Measurements from ENCODE around the gene TSC1. TPM values are rescaled to one million over a fixed set of nuclear protein-coding genes. Genes with fewer than 3 reads are reported as not detected.

The TSC1 gene
- total and polyA plus RNA-seq, 2 experiments from 2014 or later, result 18.8 to 22.4 TPM

DNA sequence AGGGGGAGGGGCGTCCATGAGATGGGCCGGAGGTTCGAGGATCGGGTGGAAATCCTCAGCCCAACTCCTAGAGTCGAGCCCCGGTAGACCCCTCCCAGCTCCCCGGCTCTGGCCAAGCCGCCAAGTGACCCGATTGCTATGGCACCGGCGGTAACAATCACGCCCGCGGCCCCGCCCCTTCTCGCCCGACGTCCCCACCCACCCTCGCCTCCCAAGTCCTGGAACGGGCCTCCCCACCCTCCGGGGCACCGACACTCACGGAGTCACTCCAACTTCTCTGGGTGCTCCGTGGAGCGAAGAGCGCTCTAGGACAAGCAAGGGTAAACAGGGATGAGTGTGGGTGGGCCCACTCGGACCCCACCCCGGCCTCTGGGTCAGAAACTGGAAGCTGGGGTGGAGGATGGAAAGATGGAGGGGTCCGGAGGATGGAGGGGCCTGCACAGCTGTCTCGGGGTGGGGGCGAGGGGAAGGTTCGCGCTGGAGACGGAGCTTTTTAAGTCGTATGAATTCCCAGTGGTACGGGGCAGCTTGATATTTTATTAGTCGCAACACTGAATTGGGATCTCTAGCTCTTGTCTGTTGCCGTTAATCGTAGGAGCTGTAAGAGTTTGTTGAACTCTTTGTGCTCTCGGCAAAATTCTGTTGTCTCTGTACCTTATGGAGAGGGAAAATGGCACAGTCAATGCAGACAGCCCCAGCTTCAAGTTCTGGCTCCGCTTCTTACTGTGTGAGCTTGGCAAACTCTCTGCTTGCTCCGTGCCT is 65.5 kb downstream of the TSC1 start, which contains the start of gene SPACA9:
TSS of gene SPACA9 (plus strand) at position 204 of the 762 bp plus-strand sequence. CDS start 5,050 bp downstream, outside the sequence.
- peak; percentile 87 for DNase-seq
- 7 to 11% methylated on average over 28 to 42 of the region's 42 CpGs for WGBS, 2 experiments (ENCODE audit: low coverage in 1 of 2, low lambda C conversion rate in 2 of 2, missing lambda C conversion rate in 2 of 2)
- H3K9me2 ChIP-seq (ENCODE audit: insufficient read depth), result no peaks in the 10 kb centered on the region
- peak within 1 kb of the TSS; percentile 91 for H3K4me2 ChIP-seq (ENCODE audit: unreplicated experiment)
- peak within 1 kb of the TSS; percentile 67 for H3K27ac ChIP-seq
- no peaks in the 10 kb centered on the region for H4K20me1 ChIP-seq (ENCODE audit: insufficient read depth)
- peaks cover 12% of the 10 kb centered on the region; the same call in 1 of the 2 replicates for H3F3A ChIP-seq (ENCODE audit: insufficient read depth)
- no peaks in the 10 kb centered on the region for H3K36me3 ChIP-seq (ENCODE audit: low read depth)
- peak within 1 kb of the TSS; percentile 94 for H2AFZ ChIP-seq
- in situ Hi-C loops (cut with MboI), result no loop called here
- H3K79me2 ChIP-seq (ENCODE audit: insufficient read depth), result no peaks in the 10 kb centered on the region
- H3K9ac ChIP-seq, result peak within 1 kb of the TSS; percentile 98
- no peaks in the 10 kb centered on the region for H3K9me3 ChIP-seq (ENCODE audit: low read depth)
- H3K4me3 ChIP-seq, result peak within 1 kb of the TSS; percentile 97
- no peaks in the 10 kb centered on the region for H3K27me3 ChIP-seq (replicated peaks; ENCODE audit: insufficient read depth)
- no peaks in the 10 kb centered on the region for H3K4me1 ChIP-seq (ENCODE audit: insufficient read depth)
- TF ChIP-seq EZH2 (IDR thresholded peaks at IDR 0.05; ENCODE audit: insufficient read depth, poor library complexity, severe bottlenecking), result no peak
- TF ChIP-seq EZH2phosphoT487 (IDR thresholded peaks at IDR 0.05; ENCODE audit: insufficient read depth, low read depth), result no peak

DNA sequence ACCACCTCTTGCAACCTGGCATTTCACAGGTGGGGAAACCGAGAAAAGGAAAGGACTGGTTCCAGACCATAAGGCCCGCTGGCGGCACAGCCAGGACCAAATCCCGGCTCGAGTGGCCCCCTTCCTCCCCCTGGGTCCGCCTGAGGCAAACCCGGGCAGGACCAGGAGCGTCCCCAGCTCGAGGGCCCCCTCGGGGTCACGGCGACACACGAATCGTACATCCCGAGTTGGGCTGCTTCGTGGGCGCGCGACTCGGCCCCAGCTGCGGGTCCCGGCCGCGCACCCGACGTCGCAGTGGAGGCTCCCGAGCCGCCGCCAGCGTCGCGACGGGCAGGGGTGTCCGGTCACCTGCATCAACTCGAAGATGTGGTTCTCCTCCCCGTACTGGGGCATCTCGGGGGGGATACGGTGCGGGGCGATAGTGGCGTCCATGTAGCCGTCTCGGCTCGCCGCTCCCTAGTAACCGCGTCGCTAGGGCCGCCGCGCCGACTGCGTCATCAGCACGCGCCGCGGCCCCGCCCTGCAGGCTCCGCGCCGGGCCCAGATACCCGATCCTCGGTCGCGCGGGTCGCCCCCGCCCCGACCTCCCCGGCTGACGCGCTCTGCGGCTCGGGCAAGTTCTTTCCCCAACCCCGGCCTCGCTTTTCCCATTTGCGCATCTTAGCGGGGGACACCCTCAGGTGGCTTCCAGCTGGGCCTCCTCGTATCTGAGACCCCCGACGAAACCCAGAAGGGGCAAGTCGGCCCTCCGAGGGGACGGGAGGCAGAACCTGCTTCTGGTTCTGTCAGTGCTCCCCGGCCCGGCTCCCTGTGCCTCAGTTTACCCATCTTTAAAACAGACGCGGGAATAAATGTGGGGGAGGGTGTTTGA is 66.4 kb downstream of the TSC1 start, which contains the start of gene AK8:
TSS of gene AK8 (minus strand) at position 461 of the 871 bp plus-strand sequence. CDS start at position 432, 29 bp downstream.
- in situ Hi-C loops (cut with MboI), result no loop called here
- peak; percentile 90 for DNase-seq
- peak within 1 kb of the TSS; percentile 97 for H3K4me3 ChIP-seq
- H3K4me1 ChIP-seq (ENCODE audit: insufficient read depth), result no peaks in the 10 kb centered on the region
- TF ChIP-seq EZH2 (IDR thresholded peaks at IDR 0.05; ENCODE audit: insufficient read depth, poor library complexity, severe bottlenecking) (no peak), EZH2phosphoT487 (IDR thresholded peaks at IDR 0.05; ENCODE audit: insufficient read depth, low read depth) (no peak)
- H2AFZ ChIP-seq, result peak within 1 kb of the TSS; percentile 94
- peak within 1 kb of the TSS; percentile 67 for H3K27ac ChIP-seq
- H3K9me2 ChIP-seq (ENCODE audit: insufficient read depth), result no peaks in the 10 kb centered on the region
- H4K20me1 ChIP-seq (ENCODE audit: insufficient read depth), result no peaks in the 10 kb centered on the region
- peak within 1 kb of the TSS; percentile 98 for H3K9ac ChIP-seq
- no peaks in the 10 kb centered on the region for H3K79me2 ChIP-seq (ENCODE audit: insufficient read depth)
- no peaks in the 10 kb centered on the region for H3K27me3 ChIP-seq (replicated peaks; ENCODE audit: insufficient read depth)
- H3F3A ChIP-seq (ENCODE audit: insufficient read depth), result peaks cover 12% of the 10 kb centered on the region; the same call in 1 of the 2 replicates
- 1 to 2% methylated on average over 59 to 71 of the region's 89 CpGs for WGBS, 2 experiments (ENCODE audit: low coverage in 1 of 2, low lambda C conversion rate in 2 of 2, missing lambda C conversion rate in 2 of 2)
- H3K4me2 ChIP-seq (ENCODE audit: unreplicated experiment), result peak within 1 kb of the TSS; percentile 91
- H3K9me3 ChIP-seq (ENCODE audit: low read depth), result no peaks in the 10 kb centered on the region
- no peaks in the 10 kb centered on the region for H3K36me3 ChIP-seq (ENCODE audit: low read depth)

DNA sequence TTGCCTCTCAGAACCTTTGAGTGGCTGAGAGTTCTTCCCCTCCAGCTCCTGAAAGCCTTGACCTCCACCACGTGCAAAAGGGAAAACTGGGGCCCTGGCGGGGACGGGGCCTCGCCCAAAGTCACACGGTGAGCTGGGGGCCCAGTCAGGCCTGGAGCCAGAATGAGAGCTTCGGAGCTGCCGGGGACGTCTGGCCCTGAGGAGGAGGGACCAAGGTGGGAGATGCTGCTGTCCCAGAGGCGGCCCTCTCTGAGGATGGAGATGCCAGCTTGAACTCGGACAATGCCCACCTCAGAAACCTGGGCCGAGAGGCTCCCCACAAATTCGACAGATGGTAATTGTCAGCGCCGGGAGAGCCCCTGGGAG is 67.0 kb downstream of the TSC1 start:
- in situ Hi-C loops (cut with MboI), result no loop called here
- Histone ChIP-seq H3K4me1 (ENCODE audit: insufficient read depth) (no peaks in the 10 kb centered on the region), H3K79me2 (ENCODE audit: insufficient read depth) (no peaks in the 10 kb centered on the region), H3K4me2 (ENCODE audit: unreplicated experiment) (peak overlapping the region; percentile 91), H3K36me3 (ENCODE audit: low read depth) (no peaks in the 10 kb centered on the region), H3K9me3 (ENCODE audit: low read depth) (no peaks in the 10 kb centered on the region), H3K9me2 (ENCODE audit: insufficient read depth) (no peaks in the 10 kb centered on the region), H2AFZ (peak overlapping the region; percentile 94), H3K9ac (peak overlapping the region; percentile 98), H3K27ac (no peak overlapping the region), H3K27me3 (replicated peaks; ENCODE audit: insufficient read depth) (no peaks in the 10 kb centered on the region), H4K20me1 (ENCODE audit: insufficient read depth) (no peaks in the 10 kb centered on the region), H3K4me3 (peak overlapping the region; percentile 97), H3F3A (ENCODE audit: insufficient read depth) (peaks cover 12% of the 10 kb centered on the region; the same call in 1 of the 2 replicates)
- no peak for TF ChIP-seq EZH2phosphoT487 (IDR thresholded peaks at IDR 0.05; ENCODE audit: insufficient read depth, low read depth)
- TF ChIP-seq EZH2 (IDR thresholded peaks at IDR 0.05; ENCODE audit: insufficient read depth, poor library complexity, severe bottlenecking), result no peak
- DNase-seq, result no peak
- WGBS, 2 experiments (ENCODE audit: low coverage in 1 of 2, low lambda C conversion rate in 2 of 2, missing lambda C conversion rate in 2 of 2), result 31 to 32% methylated on average over 14 of the region's 14 CpGs

DNA sequence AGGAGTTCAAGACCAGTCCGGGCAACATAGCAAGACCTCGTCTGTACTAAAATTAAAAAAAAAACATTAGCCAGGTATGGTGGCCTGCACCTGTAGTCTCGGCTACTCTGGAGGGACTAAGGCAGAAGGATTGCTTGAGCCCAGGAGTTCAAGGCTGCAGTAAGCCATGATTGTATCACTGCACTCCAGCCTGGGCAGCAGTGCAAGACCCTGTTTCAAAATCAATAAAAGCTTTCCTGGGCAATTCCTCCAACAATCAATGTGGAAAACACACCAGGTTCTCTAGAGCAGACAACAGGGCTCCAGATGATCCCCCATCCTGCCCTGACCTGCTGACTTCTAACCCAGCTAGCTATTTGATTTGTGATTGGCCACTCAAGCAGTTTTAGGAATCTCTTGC is 67.6 kb downstream of the TSC1 start:
- Histone ChIP-seq H3K4me2 (ENCODE audit: unreplicated experiment) (no peak overlapping the region), H3F3A (ENCODE audit: insufficient read depth) (peaks cover 12% of the 10 kb centered on the region; the same call in 1 of the 2 replicates), H3K9me3 (ENCODE audit: low read depth) (no peaks in the 10 kb centered on the region), H3K79me2 (ENCODE audit: insufficient read depth) (no peaks in the 10 kb centered on the region), H3K9ac (no peak overlapping the region), H3K27ac (no peak overlapping the region), H3K4me3 (no peak overlapping the region), H2AFZ (no peak overlapping the region; the same call in 1 of the 2 replicates), H3K4me1 (ENCODE audit: insufficient read depth) (no peaks in the 10 kb centered on the region), H4K20me1 (ENCODE audit: insufficient read depth) (no peaks in the 10 kb centered on the region), H3K27me3 (replicated peaks; ENCODE audit: insufficient read depth) (no peaks in the 10 kb centered on the region), H3K9me2 (ENCODE audit: insufficient read depth) (no peaks in the 10 kb centered on the region), H3K36me3 (ENCODE audit: low read depth) (no peaks in the 10 kb centered on the region)
- TF ChIP-seq EZH2phosphoT487 (IDR thresholded peaks at IDR 0.05; ENCODE audit: insufficient read depth, low read depth), result no peak
- TF ChIP-seq EZH2 (IDR thresholded peaks at IDR 0.05; ENCODE audit: insufficient read depth, poor library complexity, severe bottlenecking), result no peak
- 35 to 38% methylated on average over 3 of the region's 3 CpGs for WGBS, 2 experiments (ENCODE audit: low coverage in 1 of 2, low lambda C conversion rate in 2 of 2, missing lambda C conversion rate in 2 of 2)
- DNase-seq, result no peak
- in situ Hi-C loops (cut with MboI), result no loop called here

Measured in GM23248 (cell line).